ELR (cell line): Measurements from ENCODE around the gene HCRTR1.

Experiments used
- DNase-seq: peaks from one replicate; pipeline ENCODE4 v3.0.0-alpha.2; 2015; ENCODE audit warnings: low read depth

The HCRTR1 gene

DNA sequence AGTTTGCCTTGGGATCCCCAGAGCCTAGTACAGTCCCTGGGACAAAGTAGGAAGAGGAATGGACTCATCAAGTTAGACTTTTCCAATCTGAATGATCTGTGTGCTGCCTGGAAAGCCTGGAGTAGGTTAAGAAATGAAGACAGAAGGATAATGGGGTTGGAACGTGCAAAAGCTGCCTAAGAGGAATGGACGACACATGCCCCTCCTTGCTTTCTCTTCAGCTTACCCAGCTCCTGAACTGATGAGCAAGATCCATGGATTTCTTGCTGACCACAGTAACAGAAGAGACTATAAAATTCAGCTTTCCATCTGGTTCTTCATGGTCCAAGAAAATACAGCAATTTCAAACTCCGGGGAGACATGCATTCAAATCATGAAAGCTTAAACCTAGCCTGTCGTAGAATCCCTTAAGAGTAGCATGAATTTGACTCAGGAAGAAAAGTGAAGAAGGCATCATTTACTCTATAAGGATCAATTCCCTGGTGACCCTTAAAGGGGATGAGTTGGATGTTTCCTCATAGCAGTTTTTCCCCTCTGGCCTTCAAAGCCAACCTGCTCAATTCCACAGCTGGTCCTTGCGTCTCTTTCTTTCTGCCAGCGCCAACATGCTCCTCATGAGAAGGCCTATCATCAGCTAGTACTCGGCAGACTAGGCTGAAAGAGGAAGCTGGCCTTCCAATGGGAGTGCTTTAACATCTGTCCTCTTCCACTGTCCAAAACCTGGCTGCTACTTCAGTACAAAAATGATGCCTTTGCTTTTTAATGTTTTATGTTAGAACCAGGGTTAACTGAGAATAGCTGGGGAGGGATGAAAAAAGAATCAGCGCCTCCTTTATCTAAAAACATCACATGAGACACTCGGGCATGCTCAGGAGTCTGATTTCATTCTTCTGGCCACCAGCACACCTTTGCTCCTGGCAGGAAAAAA lies 32.9 kb downstream of the HCRTR1 start:
- no peak for DNase-seq

DNA sequence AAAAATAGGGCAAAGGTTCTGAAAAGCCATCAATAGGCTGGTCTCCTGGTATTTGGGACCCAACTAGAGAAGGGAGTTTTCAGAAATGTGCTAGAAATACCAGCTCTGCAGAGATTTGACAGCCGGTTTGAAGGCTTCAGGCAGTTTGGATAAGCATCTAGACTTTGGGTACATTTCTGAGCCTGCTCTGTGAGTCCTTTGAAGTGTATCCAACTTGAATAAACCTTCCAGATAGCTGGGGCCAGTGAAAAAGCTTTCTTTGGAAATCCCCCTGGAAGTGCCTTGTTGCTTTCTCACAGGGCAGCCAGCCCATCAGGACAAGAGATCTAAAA lies 33.6 kb downstream of the HCRTR1 start:
- DNase-seq = no peak

DNA sequence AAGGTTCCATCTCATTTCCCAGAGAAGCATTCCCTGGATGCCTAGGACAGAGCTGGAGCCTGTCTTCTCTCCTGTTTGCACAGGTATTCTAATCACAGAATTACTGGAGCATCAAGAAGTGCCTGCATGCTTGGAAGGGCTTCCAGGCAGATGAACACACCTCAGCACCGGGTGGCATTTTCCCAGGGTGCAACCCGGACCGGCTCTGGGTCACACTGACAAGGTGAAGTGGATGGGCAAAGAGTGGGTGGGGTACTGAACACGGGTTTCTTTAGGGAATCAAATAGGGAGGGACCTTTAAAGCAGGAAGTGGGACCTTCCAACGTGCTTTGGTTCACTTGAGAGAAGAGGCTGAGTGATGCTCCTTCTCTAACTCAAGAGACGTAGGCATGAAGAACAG lies 34.3 kb downstream of the HCRTR1 start:
- DNase-seq = no peak

DNA sequence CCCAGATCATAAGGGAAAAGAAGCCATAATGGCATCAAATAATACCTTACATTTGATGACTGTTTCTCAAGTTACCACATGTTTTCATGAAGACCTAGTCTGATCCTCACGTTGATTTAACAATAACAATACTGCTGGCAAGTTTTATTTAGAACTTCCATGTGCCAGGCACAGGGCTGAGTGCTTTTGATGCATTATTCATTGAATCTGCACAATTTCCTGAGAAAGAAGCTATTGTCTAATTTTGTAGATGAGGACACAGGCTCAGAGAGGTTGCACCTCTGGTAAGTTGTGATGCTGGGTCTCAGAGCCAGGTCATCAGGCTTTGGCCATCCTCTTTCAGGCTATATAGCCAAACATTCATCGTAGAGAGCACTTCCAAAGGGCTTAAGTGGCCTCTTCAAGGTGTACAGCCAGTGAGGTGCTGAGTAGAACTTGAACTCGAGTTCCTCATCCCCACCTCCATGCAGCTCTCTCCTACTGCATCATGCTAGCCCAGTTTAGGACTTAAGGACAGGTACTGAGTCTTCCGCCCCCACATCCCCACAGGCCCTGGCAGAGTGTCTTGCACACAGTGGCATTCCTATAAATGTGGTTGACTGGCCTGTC lies 35.5 kb downstream of the HCRTR1 start:
- no peak for DNase-seq

DNA sequence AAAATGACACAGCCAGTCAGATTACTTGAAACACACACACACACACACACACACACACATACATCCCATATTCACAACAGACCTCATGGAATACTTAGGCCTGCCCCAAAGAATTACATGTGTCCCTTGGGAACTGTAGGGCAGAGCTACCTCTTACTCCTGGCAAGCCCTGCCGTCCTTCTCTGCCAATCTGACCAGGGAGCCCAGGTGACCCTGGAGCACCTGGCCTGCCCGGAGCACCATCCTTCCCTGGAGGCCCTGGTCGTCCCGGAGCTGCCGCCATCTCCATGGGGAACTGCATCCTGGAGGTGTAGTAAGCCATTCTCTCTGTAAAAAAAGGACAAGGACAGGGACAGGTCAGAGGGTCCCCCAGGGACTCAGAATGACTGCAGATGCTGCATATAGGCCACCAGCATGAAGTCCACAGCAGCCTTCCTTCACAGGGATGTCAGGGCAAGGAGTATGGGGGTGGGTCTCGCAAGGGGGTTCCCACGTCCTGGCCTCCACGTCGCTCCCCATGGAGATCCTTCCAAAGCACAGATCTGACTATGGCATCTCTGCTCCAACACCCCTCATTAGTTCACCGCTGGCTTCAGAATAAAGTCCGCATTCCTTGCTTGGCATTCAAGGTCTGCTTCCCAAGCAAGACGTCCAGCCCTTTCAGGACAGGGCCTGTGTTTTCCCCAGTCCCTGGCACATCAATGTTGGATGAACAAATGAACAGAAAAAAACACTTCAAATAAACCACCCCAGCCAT lies 36.4 kb downstream of the HCRTR1 start:
- no peak for DNase-seq

DNA sequence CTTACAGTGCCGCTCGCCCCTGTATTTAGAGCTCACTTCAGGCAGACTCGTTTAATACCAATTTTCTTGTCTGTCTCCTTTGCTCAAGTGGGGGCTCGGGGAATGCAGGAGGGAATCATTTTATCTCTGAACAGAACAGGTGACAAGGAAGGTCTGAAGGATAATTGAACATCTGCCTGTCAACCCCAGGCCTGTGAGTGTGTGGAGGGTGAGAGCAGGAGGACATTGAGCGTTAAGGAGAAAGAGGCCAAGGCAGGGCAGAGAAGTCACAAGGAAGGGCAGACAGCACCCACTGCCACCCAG lies 36.9 kb downstream of the HCRTR1 start:
- DNase-seq = no peak

DNA sequence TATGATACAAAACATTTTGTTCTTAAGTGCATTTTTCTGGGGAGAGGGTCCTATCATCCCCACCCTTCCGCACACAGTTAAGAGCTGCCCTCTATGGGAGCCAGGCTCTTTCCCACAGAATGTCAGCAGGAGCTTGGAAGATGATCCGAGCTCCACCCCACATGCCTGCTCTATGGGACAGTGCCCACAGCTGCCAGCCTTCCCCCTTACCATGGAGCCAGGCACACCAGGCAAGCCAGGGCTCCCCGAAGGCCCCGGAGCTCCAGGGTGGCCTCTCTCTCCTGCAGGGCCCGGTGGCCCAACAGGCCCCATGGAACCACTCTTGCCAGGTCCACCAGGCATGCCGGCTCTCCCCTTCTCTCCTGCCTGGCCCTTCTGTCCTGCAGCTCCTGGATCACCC lies 37.6 kb downstream of the HCRTR1 start:
- DNase-seq = no peak

DNA sequence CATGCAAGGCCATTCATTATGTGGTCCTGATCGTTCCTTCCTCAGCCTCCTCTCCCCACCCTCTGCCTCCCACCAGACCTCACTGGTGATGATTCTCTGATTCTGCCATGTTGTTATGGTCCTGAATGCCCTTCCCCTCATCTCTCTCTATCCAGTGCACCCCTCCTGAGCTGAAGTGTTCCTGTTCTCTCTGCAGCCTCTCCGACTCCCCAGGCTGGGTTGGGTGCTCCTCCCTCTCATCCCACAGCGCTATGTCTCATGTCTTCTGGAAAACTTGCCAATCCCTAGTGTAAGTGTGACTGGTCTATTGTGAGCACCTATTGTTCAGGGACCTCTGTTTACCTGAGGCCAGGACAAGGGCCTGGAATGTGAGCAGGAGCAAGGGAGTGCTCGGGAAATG lies 38.3 kb downstream of the HCRTR1 start:
- DNase-seq = no peak

DNA sequence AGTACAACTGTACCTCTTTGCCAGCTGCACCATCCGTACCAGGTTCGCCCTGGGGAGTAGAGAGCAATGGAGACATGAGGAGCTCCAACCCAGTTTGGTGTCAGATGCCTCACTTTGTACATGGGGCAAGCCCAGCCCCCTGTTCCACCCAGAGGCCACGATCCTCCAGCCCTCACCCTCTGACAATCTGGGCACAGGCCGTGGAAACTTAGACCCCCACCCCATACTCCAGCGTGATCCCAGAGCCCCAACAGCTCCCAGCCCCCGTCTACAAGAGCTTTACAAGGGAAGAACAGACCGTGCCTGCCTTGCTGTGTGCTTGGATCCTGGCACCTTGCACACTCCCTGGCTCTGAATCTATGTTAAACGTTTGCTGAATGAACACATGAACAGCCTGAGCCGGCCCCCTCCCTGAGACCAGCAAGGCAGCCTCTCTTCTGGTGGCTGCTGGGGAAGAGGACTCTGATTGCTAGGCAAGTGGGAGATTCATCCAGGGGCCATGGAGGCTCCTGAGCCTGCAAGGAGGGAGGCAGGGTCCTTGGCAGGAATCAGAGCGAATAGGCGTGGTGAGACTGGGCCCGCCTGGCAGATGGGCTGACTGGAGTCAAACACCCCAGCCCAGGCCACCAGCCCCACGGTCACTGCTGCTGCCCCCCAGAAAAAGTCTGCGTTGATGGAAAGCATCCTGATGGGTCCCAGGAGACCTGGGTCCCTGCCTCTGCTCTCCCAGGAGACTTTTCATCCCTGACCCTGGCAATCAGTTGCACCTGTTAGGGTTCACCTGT lies 39.7 kb downstream of the HCRTR1 start:
- no peak for DNase-seq

DNA sequence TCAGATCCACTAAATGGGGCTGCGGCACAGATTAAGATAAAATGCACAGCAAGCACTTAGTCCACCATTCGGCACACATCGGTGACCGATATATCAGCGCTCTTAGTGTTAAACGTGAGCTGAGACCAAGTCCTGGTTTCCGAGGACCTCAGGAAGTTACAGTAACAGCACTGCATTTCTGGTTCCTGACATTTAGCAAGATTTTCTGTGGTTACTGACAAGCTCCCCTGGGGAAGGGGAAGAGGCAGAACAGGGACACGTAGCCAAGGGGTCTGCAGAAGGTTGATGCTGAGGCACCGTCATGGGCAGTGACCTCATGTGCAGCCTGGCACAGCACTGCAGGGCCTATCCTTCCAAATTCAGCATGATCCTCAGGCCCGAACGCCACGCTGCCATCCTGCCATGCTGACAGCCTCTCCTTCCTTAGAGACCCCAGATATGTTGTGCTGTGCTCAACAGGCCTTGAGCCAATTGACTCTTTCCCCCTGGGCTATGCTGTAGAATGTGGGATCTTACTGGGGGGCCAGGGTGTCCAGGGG lies 40.6 kb downstream of the HCRTR1 start:
- DNase-seq = no peak

DNA sequence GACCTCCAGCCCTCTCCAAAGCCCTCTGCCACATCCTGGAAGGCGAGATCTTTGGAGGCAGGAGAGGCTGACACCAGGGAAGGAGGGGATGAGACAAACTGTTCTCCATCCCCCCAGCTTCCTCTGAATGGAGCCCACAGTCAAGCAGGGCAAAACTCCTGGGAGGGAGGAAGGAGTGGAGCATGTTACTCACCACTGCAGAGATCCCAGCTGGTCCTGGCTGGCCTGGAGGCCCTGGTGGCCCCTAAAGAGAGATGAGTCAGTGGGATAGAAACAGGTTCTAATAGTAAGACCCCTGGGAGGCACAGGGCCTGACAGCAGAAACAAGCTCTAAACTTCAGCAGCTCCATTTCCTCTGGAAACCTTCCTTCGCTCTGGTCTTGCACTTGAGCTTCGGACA lies 41.2 kb downstream of the HCRTR1 start:
- DNase-seq = peak; percentile 57

DNA sequence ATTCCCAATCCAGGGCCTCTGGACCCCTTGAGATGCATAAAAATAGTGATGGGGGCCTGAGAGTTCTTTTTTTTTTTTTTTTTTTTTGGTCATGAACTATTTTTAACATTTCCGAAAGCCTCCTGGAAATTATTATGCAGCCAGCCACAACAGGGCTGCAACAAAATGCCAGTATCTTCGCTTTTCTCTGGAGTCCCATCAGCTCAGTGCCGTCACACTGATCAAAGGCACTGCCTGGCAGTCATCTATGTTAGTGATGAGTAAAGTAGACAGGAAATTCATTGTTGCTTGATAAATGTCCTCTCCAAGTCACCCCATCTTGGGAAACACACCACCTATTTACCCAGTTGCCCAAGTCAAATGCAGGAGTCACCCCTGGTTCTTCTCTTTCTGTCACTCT lies 42.4 kb downstream of the HCRTR1 start:
- DNase-seq = no peak

DNA sequence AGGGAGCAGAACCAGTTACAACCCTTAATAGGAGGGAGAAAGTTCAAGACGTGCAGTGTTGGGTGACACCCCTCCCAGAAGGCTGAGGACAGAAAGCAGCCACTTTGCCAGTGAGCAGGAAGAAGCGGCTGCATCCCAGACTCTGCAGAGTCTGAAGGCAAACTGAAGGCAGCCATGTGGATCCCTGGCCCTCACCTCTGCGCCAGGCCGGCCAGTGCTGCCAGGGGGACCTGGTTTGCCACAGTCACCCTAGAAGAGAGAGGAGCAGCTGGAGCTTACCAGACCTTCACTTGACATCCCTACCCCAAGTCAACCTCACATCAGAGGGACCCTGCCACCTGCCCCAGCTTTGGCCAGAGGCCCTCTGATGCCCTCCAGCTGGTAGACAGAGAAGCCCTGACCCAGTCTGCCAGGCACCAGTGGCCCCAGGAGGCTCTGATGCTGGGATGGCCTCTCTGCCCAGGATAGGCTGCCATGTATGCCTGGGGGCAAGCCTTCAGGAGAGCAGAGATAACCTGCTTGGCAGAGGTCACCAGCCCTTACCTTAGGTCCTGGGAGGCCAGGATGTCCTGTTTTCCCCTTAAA lies 43.5 kb downstream of the HCRTR1 start:
- no peak for DNase-seq

DNA sequence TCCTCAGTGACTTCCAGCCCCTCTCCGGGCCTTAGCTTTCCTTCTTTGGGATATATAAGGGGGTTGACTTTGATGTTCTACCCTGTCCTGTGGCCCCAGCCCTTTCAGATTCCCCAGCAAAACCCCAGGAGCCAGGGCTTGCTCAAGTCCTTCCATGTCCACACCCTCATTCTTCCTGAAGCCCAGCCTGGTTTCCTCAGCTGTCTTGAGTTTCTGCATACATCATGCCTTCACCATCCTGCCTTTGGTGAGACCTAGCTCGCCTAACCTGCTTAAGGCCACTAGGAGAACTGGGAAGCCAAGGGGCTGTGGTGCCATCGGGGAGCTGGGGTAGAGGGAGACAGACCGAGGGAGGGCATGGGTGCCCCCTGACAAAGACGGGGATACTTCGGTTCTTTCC lies 44.4 kb downstream of the HCRTR1 start:
- no peak for DNase-seq

DNA sequence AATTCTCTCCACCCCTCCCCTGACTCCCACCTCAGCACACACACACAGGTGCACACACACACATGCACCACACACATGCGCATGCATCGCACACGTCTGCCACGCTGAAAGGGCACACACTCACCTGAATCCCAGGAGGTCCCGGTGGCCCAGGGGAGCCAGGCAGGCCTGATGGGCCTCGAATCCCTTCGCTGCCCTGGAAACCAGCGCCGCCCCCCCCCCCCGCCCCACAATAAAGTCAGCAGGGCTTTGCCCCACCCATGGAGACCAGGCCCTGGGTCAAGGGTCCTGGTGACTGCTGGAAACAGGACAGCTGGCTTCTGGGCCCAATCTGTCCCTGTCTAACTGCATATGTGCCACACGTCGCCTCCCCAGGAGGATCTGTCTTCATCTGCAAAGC lies 45.0 kb downstream of the HCRTR1 start:
- no peak for DNase-seq

DNA sequence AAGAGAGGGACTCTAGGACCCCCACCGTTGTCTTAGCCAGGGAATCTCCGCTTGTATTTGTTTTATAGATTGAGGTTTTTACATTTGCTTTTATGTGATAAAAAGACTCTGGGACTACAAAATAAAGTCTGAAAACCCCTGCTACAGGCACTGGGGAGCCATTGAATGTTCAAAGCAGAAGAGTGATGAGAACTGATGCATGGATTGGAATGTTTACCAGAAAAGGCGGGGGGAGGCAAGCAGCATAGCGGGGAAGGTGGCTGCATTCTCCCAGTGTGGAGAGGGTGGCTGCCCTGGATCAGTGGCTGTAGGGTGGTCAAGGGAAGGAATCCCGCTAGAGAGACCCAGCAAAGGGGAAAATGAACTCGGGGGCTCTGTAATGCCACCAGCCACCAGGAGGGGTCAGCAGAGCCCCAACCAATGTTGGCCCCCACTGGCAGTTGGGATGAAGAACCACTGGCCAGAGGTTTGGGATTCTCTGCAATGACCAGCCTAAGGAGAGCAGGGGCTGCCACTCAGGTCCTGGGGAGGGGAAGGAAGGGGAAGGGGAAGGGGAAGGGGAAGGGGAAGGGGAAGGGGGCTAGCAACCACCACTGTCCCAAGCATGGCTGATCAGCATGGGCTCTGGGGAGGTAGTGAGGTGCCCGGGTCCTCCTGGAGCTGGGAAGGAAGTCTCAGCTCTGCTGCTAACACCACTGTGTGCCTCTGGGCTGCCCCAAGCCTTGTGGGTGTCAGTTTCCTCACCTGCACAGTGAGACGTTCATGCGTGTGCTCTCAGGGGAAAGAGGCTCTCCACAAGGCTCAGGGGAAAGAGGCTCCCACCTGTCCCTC lies 46.3 kb downstream of the HCRTR1 start:
- peak; percentile 64 for DNase-seq

DNA sequence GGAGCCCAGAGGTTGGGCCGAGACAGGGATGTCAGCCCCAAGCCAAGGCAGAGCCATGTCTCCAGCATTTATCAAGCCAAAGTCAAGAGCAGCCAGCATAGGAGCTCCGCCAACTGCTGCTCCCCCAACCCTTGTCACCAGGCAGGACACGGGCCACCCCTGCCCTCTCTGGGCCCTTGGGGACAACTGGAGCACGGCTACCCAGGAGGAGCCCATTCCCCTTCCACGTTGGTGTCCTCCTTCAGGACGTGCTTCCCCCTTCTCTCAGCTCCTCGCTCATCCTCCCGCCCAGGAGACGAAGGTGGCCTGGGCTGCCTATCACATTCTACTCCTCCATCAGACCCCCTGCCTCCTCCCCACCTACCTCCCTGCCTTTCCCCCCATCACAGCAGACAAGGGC lies 47.0 kb downstream of the HCRTR1 start:
- DNase-seq = no peak

DNA sequence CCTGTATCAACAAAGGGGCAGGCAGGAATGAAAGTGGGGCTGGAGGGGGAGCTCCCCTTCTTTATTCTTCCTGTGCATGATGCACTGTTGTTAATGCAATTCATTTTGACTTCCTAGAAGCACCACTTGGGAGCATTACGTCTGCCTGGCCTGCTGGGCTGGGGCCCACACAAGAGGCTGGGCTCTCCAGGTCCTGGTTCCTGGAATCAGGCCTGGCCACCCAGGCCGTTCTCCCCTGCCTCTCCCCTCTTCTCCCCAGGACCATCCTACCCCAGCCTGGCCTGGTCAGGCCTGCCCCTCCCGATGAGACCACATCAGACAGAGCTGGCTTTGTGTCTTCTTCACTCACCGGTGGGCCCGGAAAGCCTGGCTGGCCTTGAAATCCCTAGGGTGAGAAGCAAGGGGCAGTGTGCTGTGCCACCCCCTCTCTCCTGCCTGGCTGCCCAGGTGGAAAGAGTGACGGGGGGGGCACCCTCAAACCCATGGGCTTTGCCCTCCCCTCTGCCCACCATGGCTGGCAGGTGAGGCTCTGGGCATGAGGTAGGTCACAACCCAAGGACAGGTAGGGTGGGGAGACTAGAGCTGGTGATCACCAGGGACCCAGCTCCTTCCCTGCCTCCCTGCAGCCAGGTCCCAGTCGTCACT lies 47.9 kb downstream of the HCRTR1 start:
- DNase-seq = no peak

DNA sequence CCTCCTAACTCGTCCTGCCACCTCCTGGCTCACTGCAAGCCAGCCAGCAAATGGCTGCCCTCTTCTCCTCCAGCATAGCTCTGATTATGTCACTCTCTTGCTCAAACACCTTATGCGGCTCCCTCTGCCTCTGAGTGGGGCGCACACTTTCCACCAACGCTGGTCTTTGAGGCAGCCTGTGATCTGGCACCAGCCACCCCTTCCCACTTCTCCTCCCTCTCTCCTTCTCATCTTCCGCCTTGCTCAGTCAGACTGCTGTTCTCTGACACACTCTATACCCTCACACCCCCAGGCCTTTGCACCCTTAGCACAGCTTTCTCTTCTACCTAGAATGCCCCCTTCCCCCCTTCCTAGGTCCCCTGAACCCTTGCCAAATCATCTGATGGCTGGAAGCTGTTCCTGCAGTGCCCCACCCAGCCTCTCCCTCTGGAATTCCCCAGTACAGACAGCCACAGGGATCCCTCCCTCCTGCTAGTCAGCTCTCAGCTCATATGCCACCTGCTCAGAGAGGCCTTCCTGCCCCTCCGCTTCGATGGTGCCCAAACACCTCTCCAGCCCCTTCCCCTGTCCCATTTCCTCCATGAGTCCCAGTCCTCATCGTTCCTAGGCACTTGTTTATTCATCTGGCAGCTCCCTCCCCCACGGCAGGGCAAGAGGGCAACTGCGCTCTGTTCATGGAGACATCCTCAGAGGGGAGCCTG lies 48.9 kb downstream of the HCRTR1 start:
- DNase-seq = peak; percentile 34
